ENCODE data around the gene RAPGEF6. TPM values are rescaled to one million over a fixed set of nuclear protein-coding genes. Genes with fewer than 3 reads are reported as not detected.

RAPGEF6 gene
- total RNA-seq, 1 donor: 15.6 TPM

GRCh38 chr5:131581702-131582101 lies 53.3 kb downstream of the RAPGEF6 start:
- Histone ChIP-seq H4K20me1 (ENCODE audit: insufficient read depth, low read length) (no peaks in the 10 kb centered on the region), H3K4me1 (ENCODE audit: insufficient read depth, low read length) (no peaks in the 10 kb centered on the region), H3K27me3 (ENCODE audit: insufficient read depth, low read length) (no peaks in the 10 kb centered on the region), H3K36me3 (ENCODE audit: insufficient read depth, low read length) (no peaks in the 10 kb centered on the region), H3K4me3 (ENCODE audit: insufficient read depth, low read length) (no peak overlapping the region), H2AFZ (ENCODE audit: low read length) (no peak overlapping the region), H3K79me2 (ENCODE audit: insufficient read depth, low read length) (peaks cover 33% of the 10 kb centered on the region), H3K4me2 (ENCODE audit: insufficient read depth, low read length) (no peak overlapping the region), H3K9me3 (ENCODE audit: low read depth, low read length) (no peaks in the 10 kb centered on the region), H3K27ac (ENCODE audit: low read depth, low read length) (no peak overlapping the region)
- no peak for TF ChIP-seq CTCF (IDR thresholded peaks at IDR 0.05; ENCODE audit: extremely low read depth, low read depth, low read length)
- DNase-seq (ENCODE audit: insufficient read length, low spot score, missing footprints): no peak

GRCh38 chr5:131579917-131580671 lies 54.9 kb downstream of the RAPGEF6 start:
- no peaks in the 10 kb centered on the region for H3K4me1 ChIP-seq (ENCODE audit: insufficient read depth, low read length)
- TF ChIP-seq CTCF (IDR thresholded peaks at IDR 0.05; ENCODE audit: extremely low read depth, low read depth, low read length): no peak
- peaks cover 32% of the 10 kb centered on the region for H3K79me2 ChIP-seq (ENCODE audit: insufficient read depth, low read length)
- no peaks in the 10 kb centered on the region for H3K9me3 ChIP-seq (ENCODE audit: low read depth, low read length)
- no peaks in the 10 kb centered on the region for H3K36me3 ChIP-seq (ENCODE audit: insufficient read depth, low read length)
- H3K27ac ChIP-seq (ENCODE audit: low read depth, low read length): no peak overlapping the region
- no peak overlapping the region for H3K4me2 ChIP-seq (ENCODE audit: insufficient read depth, low read length)
- H4K20me1 ChIP-seq (ENCODE audit: insufficient read depth, low read length): peaks cover 3% of the 10 kb centered on the region
- H3K27me3 ChIP-seq (ENCODE audit: insufficient read depth, low read length): no peaks in the 10 kb centered on the region
- no peak overlapping the region for H3K4me3 ChIP-seq (ENCODE audit: insufficient read depth, low read length)
- DNase-seq (ENCODE audit: insufficient read length, low spot score, missing footprints): no peak
- H2AFZ ChIP-seq (ENCODE audit: low read length): no peak overlapping the region

GRCh38 chr5:131575660-131576227 lies 59.3 kb downstream of the RAPGEF6 start:
- Histone ChIP-seq H2AFZ (ENCODE audit: low read length) (no peak overlapping the region), H3K4me1 (ENCODE audit: insufficient read depth, low read length) (no peaks in the 10 kb centered on the region), H3K4me3 (ENCODE audit: insufficient read depth, low read length) (no peak overlapping the region), H3K27ac (ENCODE audit: low read depth, low read length) (no peak overlapping the region), H3K27me3 (ENCODE audit: insufficient read depth, low read length) (no peaks in the 10 kb centered on the region), H3K9me3 (ENCODE audit: low read depth, low read length) (no peaks in the 10 kb centered on the region), H3K4me2 (ENCODE audit: insufficient read depth, low read length) (no peak overlapping the region), H3K79me2 (ENCODE audit: insufficient read depth, low read length) (peaks cover 16% of the 10 kb centered on the region), H3K36me3 (ENCODE audit: insufficient read depth, low read length) (no peaks in the 10 kb centered on the region), H4K20me1 (ENCODE audit: insufficient read depth, low read length) (peaks cover 4% of the 10 kb centered on the region)
- TF ChIP-seq CTCF (IDR thresholded peaks at IDR 0.05; ENCODE audit: extremely low read depth, low read depth, low read length): no peak
- no peak for DNase-seq (ENCODE audit: insufficient read length, low spot score, missing footprints)

- Histone ChIP-seq H3K9me3 (ENCODE audit: low read depth, low read length) (no peaks in the 10 kb centered on the region), H3K4me1 (ENCODE audit: insufficient read depth, low read length) (no peaks in the 10 kb centered on the region), H3K4me2 (ENCODE audit: insufficient read depth, low read length) (no peak overlapping the region), H3K4me3 (ENCODE audit: insufficient read depth, low read length) (no peak overlapping the region), H4K20me1 (ENCODE audit: insufficient read depth, low read length) (peaks cover 4% of the 10 kb centered on the region), H3K36me3 (ENCODE audit: insufficient read depth, low read length) (no peaks in the 10 kb centered on the region), H3K27ac (ENCODE audit: low read depth, low read length) (no peak overlapping the region), H3K27me3 (ENCODE audit: insufficient read depth, low read length) (no peaks in the 10 kb centered on the region), H2AFZ (ENCODE audit: low read length) (no peak overlapping the region), H3K79me2 (ENCODE audit: insufficient read depth, low read length) (peaks cover 13% of the 10 kb centered on the region)
- TF ChIP-seq CTCF (IDR thresholded peaks at IDR 0.05; ENCODE audit: extremely low read depth, low read depth, low read length): no peak
- no peak for DNase-seq (ENCODE audit: insufficient read length, low spot score, missing footprints)
These were observed 63.3 kb downstream of the RAPGEF6 start for GRCh38 chr5:131571669-131572168.

Data from osteoblast (primary cell).